Measurements from ENCODE around the gene GRK5.
A peak's percentile ranks its signal among the peaks of the same experiment; 100 is the strongest.
"Not testable (repeated sequence)": the region's sequence is repeated elsewhere in the genome, so short reads cannot be mapped to it uniquely, and the experiment has no call there.

The GRK5 gene

DNA sequence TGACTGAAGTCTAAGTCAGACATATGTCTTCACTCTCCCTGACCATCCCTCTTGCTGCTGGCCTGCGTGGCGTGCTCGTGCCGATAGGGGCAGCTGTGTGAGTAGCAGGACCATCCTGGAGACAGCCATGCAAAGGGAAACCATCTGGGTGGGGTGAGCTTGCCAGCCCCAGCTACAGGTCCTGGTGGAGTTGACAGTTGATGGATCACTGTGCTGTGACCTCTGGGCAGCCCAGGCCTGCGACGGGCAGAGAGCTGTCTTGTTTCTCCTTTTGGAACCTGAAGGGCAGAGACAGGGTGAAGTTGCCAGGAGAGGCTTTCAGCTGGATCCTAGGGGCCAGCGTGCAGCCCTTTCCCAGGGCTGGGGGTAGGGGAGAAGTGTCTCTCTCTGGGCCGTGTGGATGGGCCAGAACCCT is 44.7 kb downstream of the GRK5 start:
- no peak for DNase-seq

DNA sequence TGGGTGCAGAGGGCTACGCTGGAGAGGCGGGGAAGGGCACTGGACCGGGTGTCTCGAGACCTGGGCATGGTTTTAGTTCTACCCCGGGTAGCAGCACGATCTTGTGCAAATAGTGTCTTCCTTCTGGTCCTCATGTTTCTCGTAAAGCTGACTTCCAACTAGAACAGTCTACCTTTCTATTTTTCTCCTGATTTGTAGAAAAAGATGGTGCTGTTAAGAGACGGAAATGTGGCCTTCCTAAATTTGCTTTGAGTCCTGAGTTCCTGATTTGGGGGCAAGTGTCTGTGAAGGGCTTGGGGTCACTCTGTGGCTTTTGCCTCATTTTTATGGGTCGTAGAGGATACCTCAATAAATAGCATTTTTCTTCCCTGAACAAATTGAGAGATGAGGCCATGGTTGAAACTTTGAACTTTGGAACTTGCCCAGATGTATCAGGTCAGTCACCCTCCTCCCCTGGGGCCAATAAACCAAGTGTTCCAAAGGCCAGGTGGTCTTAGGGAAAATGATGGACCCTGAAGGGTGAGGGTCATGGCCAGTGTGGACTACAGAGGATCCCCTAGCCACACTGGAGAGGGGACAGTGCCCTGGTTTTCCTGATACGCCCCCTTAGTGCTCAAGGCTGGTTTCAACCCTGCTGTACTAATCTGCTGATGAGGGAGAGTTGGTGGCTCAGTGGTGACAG is 45.2 kb downstream of the GRK5 start:
- DNase-seq = no peak

DNA sequence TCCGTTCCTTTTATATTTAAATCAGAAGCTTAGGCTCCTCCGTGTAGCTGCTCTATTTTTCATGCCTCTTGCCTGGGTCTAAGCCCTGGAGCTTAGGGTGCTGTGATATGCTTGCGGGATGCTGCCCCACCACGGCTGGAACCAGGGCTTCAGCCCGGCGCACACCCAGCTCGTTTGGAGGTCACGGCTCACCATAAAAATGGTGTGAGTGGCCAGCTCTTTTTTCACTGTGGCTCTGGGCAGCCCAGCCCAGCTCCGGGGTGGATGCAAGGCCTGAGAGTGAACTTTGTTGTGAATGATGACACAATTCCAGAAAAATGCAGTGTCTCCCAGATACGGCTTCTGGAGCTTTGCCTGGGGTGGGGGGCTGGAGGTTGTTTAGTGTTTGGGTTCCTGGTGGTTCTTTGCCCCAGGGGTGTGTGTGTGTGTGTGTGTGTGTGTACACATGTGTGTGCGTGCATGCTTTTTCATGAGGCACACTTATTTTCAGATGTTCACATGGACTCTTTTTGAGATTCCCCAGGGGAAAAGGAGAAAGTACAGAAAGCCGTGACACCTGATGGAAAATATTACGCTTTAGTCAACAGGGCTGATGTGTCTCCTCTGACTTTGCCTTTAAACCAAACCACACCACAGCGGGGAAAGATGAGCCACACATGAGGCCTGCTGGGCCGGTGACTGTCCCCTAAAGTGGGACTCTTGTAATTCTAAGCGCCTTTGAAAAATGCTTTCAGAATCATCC is 46.2 kb downstream of the GRK5 start:
- no peak for DNase-seq

DNA sequence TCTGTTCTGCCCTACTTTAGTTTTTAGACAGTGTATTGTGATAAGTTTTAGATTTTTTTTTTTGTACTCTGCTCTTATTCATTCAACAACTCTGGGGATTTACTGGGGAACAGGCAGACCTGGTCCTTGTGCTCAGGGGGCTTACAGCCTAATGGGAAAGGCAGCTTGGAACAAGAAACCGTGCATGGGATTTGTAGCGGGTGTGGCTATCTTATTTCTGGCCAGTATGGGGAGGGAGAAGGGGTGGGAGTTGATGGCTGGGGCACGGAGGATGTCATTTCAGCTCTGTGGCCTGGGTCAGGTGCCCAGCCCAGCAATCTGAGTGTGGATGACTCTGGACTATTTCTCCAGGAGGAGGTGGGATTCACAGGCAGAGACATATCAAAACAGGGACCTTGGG is 47.0 kb downstream of the GRK5 start:
- DNase-seq = no peak

DNA sequence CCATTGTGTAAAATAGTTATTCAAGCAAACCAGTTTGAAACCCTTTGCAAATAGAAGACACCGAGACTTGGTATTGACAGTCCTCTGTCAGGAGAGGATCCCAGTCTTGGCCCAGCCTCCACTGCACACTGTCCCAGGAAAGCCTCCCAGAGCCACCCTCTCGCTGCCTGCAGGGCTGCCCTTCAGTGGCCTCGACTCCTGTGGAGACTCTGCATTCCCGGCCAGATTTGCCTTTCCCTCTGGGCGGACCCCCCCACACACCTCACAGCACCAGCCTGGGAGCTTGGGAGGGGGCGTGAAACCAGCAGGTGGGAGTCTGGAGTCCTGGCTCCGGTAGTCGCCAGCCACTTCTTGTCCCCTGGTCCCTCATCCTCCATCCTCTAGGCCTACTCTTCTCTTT is 48.7 kb downstream of the GRK5 start:
- no peak for DNase-seq

DNA sequence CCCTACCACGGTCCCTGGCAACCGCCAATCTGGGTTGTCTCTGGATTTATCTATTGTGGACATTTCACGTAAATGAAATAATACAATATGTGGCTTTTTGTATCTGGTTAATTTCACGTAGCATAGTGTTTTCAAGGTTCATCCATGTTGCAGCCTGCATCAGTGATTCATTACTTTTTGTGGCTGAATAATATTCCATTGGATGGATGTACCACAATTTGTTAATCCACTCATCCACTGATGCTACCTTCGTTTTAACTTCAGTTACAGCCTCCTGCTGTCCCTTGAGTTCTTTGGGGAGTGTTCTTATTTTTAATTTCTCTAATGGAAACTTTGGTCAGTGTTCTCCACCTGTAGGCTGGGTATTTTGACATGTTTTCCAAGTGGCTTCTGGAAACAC is 49.5 kb downstream of the GRK5 start:
- DNase-seq = no peak

DNA sequence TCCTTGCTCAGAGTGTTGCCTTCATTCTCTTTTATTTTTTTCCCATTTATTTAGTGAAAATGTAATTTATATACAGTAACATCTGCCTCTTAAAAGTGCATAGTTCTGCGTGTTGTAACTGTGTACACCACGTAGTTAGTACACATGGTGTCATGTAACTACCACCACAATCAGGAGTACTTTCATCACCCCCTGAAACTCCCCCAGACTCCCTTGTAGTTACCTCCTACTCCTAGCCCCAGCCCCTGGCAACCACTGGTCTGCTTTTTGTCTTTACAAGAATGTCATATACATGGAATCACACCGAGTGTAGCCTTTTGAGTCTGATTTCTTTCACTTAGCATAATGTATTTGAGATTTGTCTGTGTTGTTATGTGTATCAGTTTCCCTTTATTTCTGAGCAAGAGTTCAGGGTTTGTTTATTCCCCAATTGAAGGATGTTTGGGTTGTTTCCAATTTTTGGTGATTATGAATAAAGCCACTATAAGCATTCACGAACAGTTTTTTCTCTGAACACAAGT is 50.6 kb downstream of the GRK5 start:
- DNase-seq = no peak

DNA sequence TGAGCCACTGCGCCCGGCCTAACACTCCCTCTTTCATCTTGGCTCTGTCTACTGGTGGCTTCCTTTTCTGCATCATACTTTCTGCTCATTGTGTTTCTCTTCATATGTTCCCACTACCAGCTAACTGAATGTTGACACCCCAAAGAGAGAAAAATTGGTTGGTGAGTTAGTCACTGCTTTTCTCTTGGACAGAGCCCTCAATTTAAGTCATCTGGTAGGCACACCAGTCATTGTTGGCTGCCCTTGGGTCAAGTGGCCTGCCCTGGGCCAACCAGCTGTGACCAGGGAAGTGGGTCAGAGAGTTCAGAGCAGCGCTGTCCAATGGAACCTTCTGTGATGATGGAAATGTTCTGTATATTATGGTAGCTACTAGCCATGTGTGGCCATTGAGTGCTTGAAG is 52.0 kb downstream of the GRK5 start:
- no peak for DNase-seq

DNA sequence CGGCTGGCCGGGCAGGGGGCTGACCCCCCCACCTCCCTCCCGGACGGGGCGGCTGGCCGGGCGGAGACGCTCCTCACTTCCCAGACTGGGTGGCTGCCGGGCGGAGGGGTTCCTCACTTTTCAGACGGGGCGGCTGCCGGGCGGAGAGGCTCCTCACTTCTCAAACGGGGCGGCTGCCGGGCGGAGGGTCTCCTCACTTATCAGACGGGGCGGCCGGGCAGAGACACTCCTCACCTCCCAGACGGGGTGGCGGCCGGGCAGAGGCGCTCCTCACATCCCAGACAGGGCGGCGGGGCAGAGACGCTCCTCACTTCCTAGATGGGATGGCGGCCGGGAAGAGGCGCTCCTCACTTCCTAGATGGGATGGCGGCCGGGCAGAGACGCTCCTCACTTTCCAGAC is 53.6 kb downstream of the GRK5 start:
- not testable (repeated sequence) for DNase-seq

DNA sequence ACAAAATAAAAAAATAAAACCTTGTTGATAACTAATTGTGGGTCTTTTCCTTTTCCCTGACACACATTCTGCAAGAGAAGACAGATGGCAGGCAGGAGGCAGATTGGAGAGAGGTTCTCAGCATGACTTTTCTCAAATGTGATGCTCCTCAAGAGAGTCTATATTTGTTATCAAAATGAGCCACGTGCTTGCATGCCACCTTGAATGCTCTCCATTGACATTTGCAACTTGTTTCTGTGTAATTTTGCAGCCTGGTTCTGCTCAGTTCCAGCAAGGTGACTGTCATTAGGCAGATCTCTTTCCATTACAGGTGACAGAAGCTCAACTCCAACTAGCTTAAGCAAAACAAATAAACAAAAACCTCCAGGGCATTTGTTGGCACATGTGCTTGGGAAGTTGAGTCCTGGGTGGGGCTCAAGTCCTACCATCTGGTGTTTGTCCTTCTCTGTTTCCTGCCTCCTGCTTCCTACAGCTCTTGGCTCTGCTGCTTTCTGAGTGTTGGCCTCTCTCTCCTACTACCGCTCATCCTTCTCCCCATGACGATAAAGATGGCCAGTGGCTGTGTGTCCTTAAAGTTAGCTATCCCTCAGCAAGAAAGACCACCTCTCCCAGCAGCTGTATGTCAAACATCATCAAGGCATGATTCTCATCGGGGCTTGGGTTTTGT is 56.7 kb downstream of the GRK5 start:
- no peak for DNase-seq

DNA sequence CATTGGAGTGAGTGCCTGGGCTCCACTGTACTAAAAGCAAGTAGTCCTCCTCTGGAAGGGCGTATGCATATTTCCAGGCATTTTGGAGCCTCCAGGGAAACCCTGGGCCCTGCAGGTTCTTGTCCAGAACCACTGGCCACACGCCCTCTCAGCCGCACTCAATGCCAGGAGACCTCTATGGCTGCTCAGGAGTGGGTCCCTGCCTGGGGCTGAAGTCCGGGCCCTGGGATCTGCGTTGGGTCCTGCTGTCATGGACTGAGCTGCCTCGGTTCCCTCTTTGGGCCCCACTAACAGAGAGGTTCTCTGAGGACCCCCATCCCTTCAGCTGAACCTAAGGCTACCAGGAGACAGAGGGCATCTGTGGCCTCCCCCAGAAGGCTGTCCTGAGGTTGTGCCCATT is 58.3 kb downstream of the GRK5 start:
- no peak for DNase-seq

DNA sequence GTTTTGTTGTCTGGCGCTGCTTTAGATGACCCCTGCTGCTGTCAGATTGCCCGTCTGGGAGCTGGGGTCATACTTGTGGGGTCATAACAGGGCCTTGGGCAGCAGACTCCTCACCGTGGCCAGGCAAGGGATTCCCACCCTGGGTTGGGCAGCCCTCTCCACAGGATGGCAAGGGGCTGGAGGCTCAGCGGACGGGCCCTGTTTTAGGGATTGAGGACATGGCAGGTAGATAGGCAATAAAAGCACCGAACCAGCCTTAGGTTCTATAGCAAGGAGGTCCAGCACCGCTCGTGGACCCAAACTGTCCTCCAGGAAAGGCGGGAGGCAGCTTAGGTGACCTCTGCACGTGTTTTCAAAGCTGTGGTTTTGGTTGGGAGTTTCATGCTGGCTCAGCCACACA is 60.0 kb downstream of the GRK5 start:
- no peak for DNase-seq

DNA sequence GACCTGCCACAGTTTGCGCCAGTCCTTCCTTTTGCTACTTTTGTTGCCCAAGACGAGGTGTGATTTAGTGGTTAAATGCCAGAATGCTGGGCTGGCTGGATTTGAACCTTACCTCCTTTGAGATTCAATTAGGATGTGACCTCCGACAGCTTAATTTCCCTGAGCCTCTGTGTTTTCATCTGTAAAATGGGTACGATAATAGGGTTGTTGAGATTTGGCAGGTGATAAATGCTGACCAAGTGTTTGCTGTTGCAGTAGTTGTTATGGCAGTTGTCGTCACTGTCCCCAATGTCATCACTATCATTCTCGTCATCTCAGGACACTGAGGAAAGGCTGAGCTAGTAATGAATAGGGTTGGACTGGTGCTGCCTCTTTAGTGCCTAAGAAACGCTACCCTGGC is 61.1 kb downstream of the GRK5 start:
- DNase-seq = no peak

DNA sequence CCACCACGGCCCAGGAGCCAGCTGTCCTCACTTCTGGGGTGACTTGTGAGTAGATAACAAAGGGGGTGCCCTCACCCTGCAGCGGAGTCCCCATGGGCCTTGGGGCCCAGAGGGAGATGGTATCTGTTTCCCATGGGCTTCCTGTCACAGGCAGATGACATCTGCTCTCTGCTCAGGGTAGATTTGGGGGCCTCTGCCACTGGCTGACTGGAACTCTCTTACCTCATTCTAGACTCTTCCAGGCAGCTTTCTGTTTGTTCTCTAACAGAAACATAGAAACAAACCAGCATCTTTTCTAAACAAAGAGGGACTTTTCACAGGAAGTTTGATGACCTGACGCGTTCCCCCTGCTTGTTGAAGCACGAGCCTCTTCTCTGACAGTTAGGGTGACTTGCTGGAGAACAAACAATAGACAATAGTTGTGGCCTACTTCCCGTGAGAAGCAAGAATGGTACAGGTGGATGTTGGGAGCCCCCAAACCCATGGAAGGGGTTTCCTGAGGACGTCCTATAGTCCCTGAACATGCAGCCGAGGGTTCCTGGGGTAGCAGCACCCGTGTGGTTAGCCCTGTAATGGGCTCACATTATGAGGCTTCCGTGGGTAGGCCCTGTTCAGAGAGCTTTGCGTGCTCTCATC is 61.6 kb downstream of the GRK5 start:
- DNase-seq = peak; percentile 66 to 94 (median 80)

DNA sequence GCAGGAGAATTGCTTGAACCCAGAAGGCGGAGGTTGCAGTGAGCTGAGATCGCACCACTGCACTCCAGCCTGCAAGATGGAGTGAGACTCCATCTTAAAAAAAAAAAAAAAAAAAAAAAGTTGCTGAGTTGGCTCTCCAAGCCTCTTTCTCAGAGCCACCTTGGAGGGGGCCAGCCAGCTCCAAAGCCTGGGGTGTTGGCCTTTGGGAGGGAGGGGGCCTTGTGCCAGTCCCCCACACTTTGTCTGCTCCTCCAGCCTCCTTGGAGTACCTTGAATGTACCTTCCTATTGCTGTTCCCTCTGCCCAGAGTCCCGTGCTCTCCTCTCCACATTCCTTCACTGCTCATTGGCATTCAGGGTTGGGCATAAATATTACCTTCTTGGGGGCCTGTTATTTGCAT is 62.4 kb downstream of the GRK5 start:
- DNase-seq = no peak

DNA sequence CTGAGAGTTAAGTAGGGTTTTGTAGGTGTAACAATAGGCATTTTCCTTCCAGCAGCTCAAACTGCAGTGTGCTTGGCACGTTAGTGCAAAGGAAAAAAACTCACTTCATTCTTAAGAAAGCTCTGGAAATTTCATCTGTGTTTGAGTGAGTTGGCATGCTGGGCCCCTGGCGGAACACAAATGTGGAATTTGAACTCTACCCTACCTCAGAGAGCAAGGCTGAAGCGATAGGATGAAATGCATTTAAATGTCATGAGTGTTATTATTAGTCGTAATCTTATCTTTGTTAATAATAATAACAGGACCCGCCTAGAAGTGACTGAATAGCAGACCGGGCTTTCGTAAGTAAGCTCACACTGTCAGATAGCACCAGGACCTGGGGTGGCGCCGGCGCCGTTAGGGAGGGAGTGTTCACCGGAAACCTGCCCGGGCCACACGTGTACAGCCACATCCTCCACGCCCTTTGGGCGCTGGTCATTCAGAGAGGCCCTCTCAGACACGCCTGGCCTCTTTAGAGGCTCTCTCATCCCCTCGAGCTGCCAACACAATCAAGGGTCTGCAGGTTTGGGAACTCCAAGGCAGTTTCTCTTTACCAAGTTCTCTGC is 63.5 kb downstream of the GRK5 start:
- peak in 2 of 6 experiments; percentile 8 to 11 for DNase-seq

DNA sequence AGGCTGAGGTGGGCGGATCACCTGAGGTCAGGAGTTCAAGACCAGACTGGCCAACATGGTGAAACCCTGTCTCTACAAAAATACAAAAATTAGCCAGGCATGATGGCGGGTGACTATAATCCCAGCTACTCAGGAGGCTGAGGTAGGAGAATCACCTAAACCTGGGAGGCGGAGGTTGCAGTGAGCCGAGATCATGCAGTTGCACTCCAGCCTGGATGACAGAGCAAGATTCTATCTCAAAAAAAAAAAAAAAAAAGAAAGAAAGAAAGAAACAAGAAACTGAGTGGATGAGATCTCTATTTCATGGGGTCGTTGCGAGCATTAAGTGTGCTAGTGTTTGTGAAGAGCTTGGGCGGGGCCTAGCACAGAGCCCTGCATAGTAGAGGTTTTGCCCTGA is 65.0 kb downstream of the GRK5 start:
- DNase-seq = not testable (repeated sequence)

DNA sequence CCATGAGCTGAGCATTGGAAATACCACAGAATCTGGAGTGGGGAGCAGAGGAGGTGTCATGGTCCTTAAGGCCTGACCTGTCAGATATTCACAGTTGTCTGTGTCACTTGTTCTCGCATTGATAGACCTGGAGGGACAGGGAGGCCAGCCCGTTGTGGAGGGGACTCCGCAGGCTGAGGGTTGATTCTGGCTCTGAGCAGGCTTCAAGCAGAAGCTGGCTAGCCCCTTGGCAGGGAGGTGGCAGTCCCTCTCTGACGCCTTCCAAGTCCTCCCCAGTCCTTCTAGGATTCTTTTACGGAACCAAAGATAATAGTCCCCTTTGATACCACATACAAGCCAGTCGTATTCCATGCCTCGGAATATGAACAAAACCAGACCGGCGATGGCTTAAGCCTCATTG is 65.4 kb downstream of the GRK5 start:
- DNase-seq = no peak

DNA sequence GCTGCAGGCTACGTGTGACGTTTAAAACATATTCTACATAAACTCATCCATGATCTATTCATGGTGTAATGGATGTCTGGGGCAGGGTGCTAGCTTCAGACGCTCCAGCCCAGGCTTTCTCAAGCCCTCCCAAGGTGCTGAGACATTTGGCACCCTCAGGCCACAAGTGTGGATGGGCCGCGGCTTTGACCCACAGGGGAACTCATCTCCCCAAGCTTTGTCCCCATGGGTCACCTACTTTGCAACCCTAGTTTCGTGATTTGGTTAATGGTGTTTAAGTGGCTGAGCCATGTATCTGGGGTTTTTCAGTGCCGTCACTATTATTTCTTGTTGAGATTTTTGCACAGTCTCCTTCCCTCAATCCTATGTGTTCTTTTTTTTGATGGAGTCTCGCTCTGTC is 66.0 kb downstream of the GRK5 start:
- DNase-seq = no peak

DNA sequence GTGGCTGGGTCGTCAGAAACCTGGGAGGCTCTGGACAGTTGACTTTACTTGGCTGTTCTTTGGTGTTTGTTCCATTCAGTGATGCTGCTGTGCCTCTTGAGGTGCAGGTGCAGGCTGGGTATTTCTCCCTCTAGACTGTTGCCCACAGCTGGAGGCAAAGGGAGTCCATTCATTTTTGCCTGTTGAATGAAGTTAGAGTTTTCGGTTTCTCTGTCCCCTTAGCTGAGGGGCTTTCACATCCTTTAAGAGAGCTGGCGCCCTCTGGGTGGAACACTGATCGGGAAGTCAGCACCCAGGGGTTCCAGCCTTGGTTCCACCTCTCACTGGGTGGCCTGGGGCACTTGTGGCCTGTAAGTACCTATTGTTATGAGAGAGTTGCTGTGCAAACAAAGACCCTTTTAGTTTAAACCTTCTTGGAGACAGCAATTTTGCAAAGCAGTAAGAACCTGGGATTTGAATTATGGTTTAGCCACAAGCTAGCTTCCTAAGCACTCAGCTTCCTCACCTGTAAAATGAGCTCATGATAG is 67.2 kb downstream of the GRK5 start:
- no peak for DNase-seq

DNA sequence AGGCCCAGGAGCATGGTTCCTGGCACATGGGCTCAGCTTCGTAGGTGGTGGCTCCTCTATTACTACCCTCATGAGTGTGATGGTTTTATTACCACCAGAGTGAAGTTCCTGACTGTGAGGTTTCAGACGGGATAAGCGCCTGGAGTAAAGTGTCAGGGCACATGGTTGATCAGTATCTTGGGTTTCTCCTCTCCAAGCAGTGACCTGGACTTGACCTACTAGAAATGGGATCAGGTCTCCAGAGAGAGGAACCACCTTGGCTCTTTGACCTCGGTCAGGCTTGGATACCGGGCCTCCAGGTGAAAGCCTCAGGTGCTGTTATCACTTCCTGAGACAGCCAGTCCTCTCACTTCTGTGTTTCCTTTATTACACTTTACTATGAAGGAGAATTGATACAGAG is 67.7 kb downstream of the GRK5 start:
- no peak for DNase-seq

DNA sequence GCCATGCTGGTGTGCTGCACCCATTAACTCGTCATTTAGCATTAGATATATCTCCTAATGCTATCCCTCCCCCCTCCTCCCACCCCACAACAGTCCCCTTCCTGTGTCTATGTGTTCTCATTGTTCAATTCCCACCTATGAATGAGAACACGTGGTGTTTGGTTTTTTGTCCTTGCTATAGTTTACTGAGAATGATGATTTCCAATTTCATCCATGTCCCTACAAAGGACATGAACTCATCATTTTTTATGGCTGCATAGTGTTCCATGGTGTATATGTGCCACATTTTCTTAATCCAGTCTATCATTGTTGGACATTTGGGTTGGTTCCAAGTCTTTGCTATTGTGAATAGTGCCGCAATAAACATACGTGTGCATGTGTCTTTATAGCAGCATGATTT is 68.8 kb downstream of the GRK5 start:
- DNase-seq = not testable (repeated sequence)
